K562 (cell line): Measurements from ENCODE around the gene ODAD4. TPM values are rescaled to one million over a fixed set of nuclear protein-coding genes. Genes with fewer than 3 reads are reported as not detected.

ENCODE experiments used
- ARID4B ChIP-seq: sonication (generic); formaldehyde crosslinking; IDR thresholded peaks from 2 replicates; pipeline ENCODE4 v1.8.0; 2022; ENCODE audit warnings: mild to moderate bottlenecking, missing genetic modification reagents
- CBX3 ChIP-seq, 2 experiments: IDR thresholded peaks; 1 replicate in 1 of 2; 2 replicates in 1 of 2; pipeline ENCODE4 v1.6.1; 2012; ENCODE audit warnings: inconsistent platforms in 2 of 2, low read length in 2 of 2, borderline replicate concordance in 1 of 2, control low read depth in 1 of 2
- E2F8 ChIP-seq: fragments of 450-650 bp; IDR thresholded peaks from 2 replicates; pipeline ENCODE4 v1.7.1; 2018; ENCODE audit warnings: mild to moderate bottlenecking, low read depth; ENCODE audit not compliant: partially characterized antibody
- ETS1 ChIP-seq: conservative IDR thresholded peaks from 2 replicates; pipeline ENCODE4 v1.6.1; 2011; ENCODE audit warnings: low read depth, mild to moderate bottlenecking, low read length; ENCODE audit not compliant: control insufficient read depth
- HMBOX1 ChIP-seq: sonication (generic); IDR thresholded peaks from 2 replicates; pipeline ENCODE4 v1.6.1; 2016
- KDM5B ChIP-seq: fragments of 200-600 bp; sonication (generic); IDR thresholded peaks from 2 replicates; pipeline ENCODE4 v1.6.1; 2012; ENCODE audit warnings: low read depth, mild to moderate bottlenecking, moderate library complexity, low read length, control low read depth, inconsistent platforms; ENCODE audit not compliant: insufficient replicate concordance
- NRF1 ChIP-seq, 2 experiments: fragments of 450-650 bp; IDR thresholded peaks in 1 of 2; conservative IDR thresholded peaks in 1 of 2; 2 replicates each; pipeline ENCODE4 v1.6.1; 2014; ENCODE audit warnings: mild to moderate bottlenecking in 2 of 2
- POLR2AphosphoS2 ChIP-seq: IDR thresholded peaks from 2 replicates; pipeline ENCODE4 v1.6.1; 2012; ENCODE audit warnings: low read length, improper control_type of control experiment
- ZFX ChIP-seq: sonication (generic); formaldehyde crosslinking; IDR thresholded peaks from 2 replicates; pipeline ENCODE4 v1.8.0; 2022; ENCODE audit warnings: mild to moderate bottlenecking, missing genetic modification reagents, moderate library complexity
- ZNF23 ChIP-seq: fragments of 250-450 bp; sonication (Bioruptor Pico); IDR thresholded peaks from 2 replicates; pipeline ENCODE4 v1.4.0; 2020; ENCODE audit warnings: mild to moderate bottlenecking
- ZNF592 ChIP-seq: fragments of 450-650 bp; IDR thresholded peaks from 2 replicates; pipeline ENCODE4 v1.6.1; 2017; ENCODE audit warnings: antibody characterized with exemption, mild to moderate bottlenecking
- polyA plus RNA-seq, 8 experiments: library from polyadenylated mRNA; depleted of rRNA in 4 of 8; stranded (reverse) in 5 of 8; unstranded in 3 of 8; fragments of >200 nt; fragmentation: Nextera tagmentation in 2 of 8; fragmentation: Illumina TruSeq in 1 of 8; extraction: Ambion mirVana in 2 of 8; extraction: Trizol in 1 of 8; gene quantifications; 2 replicates each; pipeline versions ENCODE4 v1.2.1 to v1.2.3, GENCODE V29; 2011 to 2014; ENCODE audit warnings: inconsistent platforms in 1 of 8, missing spikeins in 1 of 8
- total RNA-seq, 7 experiments: library from RNA; depleted of rRNA in 6 of 7; stranded (reverse); fragments of >200 nt in 6 of 7; fragmentation: Illumina TruSeq in 2 of 7; extraction: Trizol in 2 of 7; gene quantifications; 2 replicates each; pipeline versions ENCODE4 v1.2.1 to v1.2.3, GENCODE V29; 2011 to 2021; ENCODE audit warnings: low replicate concordance in 1 of 7

ODAD4 gene
- total and polyA plus RNA-seq, 9 of the 15 experiments (the other 6 are each of a cell fraction or from before 2014, with no cell fraction given), result 0.09 to 0.98 (median 0.51) TPM

- TF ChIP-seq ZNF592 (peak; percentile 51; the same call in 1 of the 2 replicates), NRF1 (conservative IDR thresholded peaks at IDR 0.05 in 1 of 2, IDR thresholded peaks at IDR 0.05 in 1 of 2) (peak; percentile 99), E2F8 (peak; percentile 62), POLR2AphosphoS2 (no peak), ETS1 (0 out of 2 replicates have a peak, but pooled peaks have one; percentile 24), ZFX (CRISPR knock-in tag) (peak; percentile 56; the same call in 1 of the 2 replicates), ZNF23 (no peak), KDM5B (peak; percentile 87), ARID4B (CRISPR knock-in tag) (peak; percentile 36; the same call in 1 of the 2 replicates), HMBOX1 (peak; percentile 84), CBX3 (IDR thresholded peaks at IDR 0.05; ENCODE audit: borderline replicate concordance in 1 of 2, low read length in 2 of 2) (peak in 1 of 2 experiments; percentile 91; a peak in 1 of 3 replicates)
These were observed at the start of gene ODAD4 (continued) for GRCh38 chr17:41930009-41930832.
